MM.1S (cell line): ENCODE data around the gene PAK1.

Experiments
- DNase-seq: peaks from one replicate; pipeline ENCODE4 v3.0.0-alpha.2; 2015
- H2AFZ ChIP-seq: fragments of 300-600 bp; sonication (generic); 2 replicates; pipeline ENCODE4 v1.6.0; 2016; ENCODE audit warnings: antibody characterized with exemption, low read length
- H3F3A ChIP-seq: fragments of 300-600 bp; sonication (generic); 2 replicates; pipeline ENCODE4 v1.6.1; 2016; ENCODE audit warnings: mild to moderate bottlenecking, antibody characterized with exemption, low read length, moderate library complexity, mixed read lengths; ENCODE audit not compliant: insufficient read depth
- H3K27ac ChIP-seq: fragments of 300-600 bp; sonication (generic); 2 replicates; pipeline ENCODE4 v1.5.1; 2016; ENCODE audit warnings: mild to moderate bottlenecking, low read length
- H3K27me3 ChIP-seq: fragments of 300-600 bp; sonication (generic); replicated peaks from 2 replicates; pipeline ENCODE4 v1.6.0; 2016; ENCODE audit warnings: low read length; ENCODE audit not compliant: insufficient read depth
- H3K36me3 ChIP-seq: fragments of 300-600 bp; sonication (generic); replicated peaks from 2 replicates; pipeline ENCODE4 v1.6.1; 2016; ENCODE audit warnings: mild to moderate bottlenecking, low read length, mixed read lengths; ENCODE audit not compliant: insufficient read depth
- H3K4me1 ChIP-seq: fragments of 300-600 bp; sonication (generic); 2 replicates; pipeline ENCODE4 v1.6.1; 2016; ENCODE audit warnings: low read length, mixed read lengths
- H3K4me2 ChIP-seq: fragments of 300-600 bp; sonication (generic); 2 replicates; pipeline ENCODE4 v1.6.0; 2016; ENCODE audit warnings: low read depth, low read length
- H3K4me3 ChIP-seq: fragments of 300-600 bp; sonication (generic); 2 replicates; pipeline ENCODE4 v1.5.1; 2016; ENCODE audit warnings: low read length, mixed read lengths
- H3K79me2 ChIP-seq: fragments of 300-600 bp; sonication (generic); 2 replicates; pipeline ENCODE4 v1.6.1; 2016; ENCODE audit warnings: mixed run types, low read length, mixed read lengths
- H3K9ac ChIP-seq: fragments of 300-600 bp; sonication (generic); 2 replicates; pipeline ENCODE4 v1.6.1; 2016; ENCODE audit warnings: low read length, mixed read lengths
- H3K9me2 ChIP-seq: fragments of 300-600 bp; sonication (generic); replicated peaks from 2 replicates; pipeline ENCODE4 v1.6.1; 2016; ENCODE audit warnings: mild to moderate bottlenecking, low read length, mixed read lengths; ENCODE audit not compliant: insufficient read depth
- H3K9me3 ChIP-seq: fragments of 300-600 bp; sonication (generic); replicated peaks from 2 replicates; pipeline ENCODE4 v1.6.1; 2016; ENCODE audit warnings: mild to moderate bottlenecking, low read length, mixed read lengths; ENCODE audit not compliant: insufficient read depth
- H4K20me1 ChIP-seq: fragments of 300-600 bp; sonication (generic); 2 replicates; pipeline ENCODE4 v1.6.1; 2016; ENCODE audit warnings: mild to moderate bottlenecking, low read length, moderate library complexity, mixed read lengths; ENCODE audit not compliant: insufficient read depth
- EZH2 ChIP-seq: fragments of 300-600 bp; sonication (generic); optimal IDR thresholded peaks from 2 replicates; pipeline ENCODE3; 2017; ENCODE audit warnings: low read depth, mild to moderate bottlenecking, antibody characterized with exemption, low read length, mixed read lengths
- EZH2phosphoT487 ChIP-seq: fragments of 300-600 bp; sonication (generic); IDR thresholded peaks from 2 replicates; pipeline ENCODE4 v1.6.1; 2018; ENCODE audit warnings: antibody characterized with exemption, low read length
- TF ChIP-seq, protein P1 (sequence below): fragments of 300-600 bp; sonication (generic); IDR thresholded peaks from 2 replicates; pipeline ENCODE4 v1.5.1; 2016; ENCODE audit warnings: antibody characterized with exemption, low read length, mixed read lengths

Gene PAK1

DNA sequence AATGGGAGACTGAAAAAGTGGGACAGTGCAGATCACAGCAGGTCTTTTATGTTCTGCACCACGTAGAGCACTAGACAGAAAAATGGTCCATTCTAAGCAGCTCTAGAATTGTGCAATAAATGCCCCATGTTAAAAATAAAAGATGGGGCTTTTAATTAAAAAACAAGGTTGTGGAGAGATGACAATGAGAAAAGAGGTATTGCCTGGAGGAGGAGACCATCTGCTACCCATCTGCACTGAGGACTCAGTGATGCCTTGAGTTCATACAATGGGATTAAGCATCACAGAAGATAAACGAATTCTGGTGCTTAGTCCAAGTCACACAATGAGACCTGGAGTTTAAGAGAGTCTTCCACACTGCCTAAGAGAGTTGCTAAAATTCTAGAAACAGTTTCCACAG, 73.6 kb downstream of the PAK1 start:
- H3K27ac ChIP-seq: no peak overlapping the region
- TF ChIP-seq, protein P1, sequence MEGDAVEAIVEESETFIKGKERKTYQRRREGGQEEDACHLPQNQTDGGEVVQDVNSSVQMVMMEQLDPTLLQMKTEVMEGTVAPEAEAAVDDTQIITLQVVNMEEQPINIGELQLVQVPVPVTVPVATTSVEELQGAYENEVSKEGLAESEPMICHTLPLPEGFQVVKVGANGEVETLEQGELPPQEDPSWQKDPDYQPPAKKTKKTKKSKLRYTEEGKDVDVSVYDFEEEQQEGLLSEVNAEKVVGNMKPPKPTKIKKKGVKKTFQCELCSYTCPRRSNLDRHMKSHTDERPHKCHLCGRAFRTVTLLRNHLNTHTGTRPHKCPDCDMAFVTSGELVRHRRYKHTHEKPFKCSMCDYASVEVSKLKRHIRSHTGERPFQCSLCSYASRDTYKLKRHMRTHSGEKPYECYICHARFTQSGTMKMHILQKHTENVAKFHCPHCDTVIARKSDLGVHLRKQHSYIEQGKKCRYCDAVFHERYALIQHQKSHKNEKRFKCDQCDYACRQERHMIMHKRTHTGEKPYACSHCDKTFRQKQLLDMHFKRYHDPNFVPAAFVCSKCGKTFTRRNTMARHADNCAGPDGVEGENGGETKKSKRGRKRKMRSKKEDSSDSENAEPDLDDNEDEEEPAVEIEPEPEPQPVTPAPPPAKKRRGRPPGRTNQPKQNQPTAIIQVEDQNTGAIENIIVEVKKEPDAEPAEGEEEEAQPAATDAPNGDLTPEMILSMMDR: no peak
- TF ChIP-seq EZH2: no peak
- no peak for TF ChIP-seq EZH2phosphoT487
- H2AFZ ChIP-seq: no peak overlapping the region
- H3K79me2 ChIP-seq: peaks cover 71% of the 10 kb centered on the region
- DNase-seq: no peak
- no peak overlapping the region for H3K4me3 ChIP-seq
- 0 out of 2 replicates have a peak, but pooled peaks cover 3% of the 10 kb centered on the region for H3K4me1 ChIP-seq
- no peaks in the 10 kb centered on the region for H3K9me3 ChIP-seq
- H3F3A ChIP-seq: no peaks in the 10 kb centered on the region
- H3K4me2 ChIP-seq: no peak overlapping the region
- no peaks in the 10 kb centered on the region for H3K36me3 ChIP-seq
- H3K9ac ChIP-seq: no peak overlapping the region
- no peaks in the 10 kb centered on the region for H3K9me2 ChIP-seq
- no peaks in the 10 kb centered on the region for H3K27me3 ChIP-seq
- no peaks in the 10 kb centered on the region for H4K20me1 ChIP-seq

DNA sequence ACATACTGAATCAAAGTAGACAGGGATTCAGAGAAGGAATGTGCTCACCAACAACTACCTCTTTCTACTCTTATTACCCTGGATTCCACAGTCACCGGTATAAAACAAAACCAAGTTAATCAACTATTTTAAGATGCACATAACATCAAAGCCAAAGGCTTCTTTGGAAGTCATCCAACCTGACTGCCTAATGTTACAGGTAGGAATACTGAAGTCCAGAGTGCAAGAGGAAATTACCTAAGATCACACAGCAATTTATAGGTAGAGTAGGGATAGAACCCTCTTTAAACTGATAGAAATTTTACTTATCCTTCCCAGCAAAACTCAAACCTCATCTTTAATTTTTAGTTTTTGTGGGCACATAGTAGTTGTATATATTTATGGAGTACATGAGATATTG, 76.3 kb downstream of the PAK1 start:
- no peaks in the 10 kb centered on the region for H3K36me3 ChIP-seq
- no peaks in the 10 kb centered on the region for H3F3A ChIP-seq
- H2AFZ ChIP-seq: no peak overlapping the region
- no peaks in the 10 kb centered on the region for H3K27me3 ChIP-seq
- 0 out of 2 replicates have a peak, but pooled peaks cover 3% of the 10 kb centered on the region for H3K4me1 ChIP-seq
- H3K9me2 ChIP-seq: no peaks in the 10 kb centered on the region
- no peak overlapping the region for H3K9ac ChIP-seq
- no peak overlapping the region for H3K4me3 ChIP-seq
- H3K9me3 ChIP-seq: no peaks in the 10 kb centered on the region
- no peak overlapping the region for H3K4me2 ChIP-seq
- no peaks in the 10 kb centered on the region for H4K20me1 ChIP-seq
- TF ChIP-seq EZH2 (no peak), EZH2phosphoT487 (no peak)
- TF ChIP-seq, protein P1: no peak
- DNase-seq: no peak
- H3K79me2 ChIP-seq: peaks cover 66% of the 10 kb centered on the region
- no peak overlapping the region for H3K27ac ChIP-seq

DNA sequence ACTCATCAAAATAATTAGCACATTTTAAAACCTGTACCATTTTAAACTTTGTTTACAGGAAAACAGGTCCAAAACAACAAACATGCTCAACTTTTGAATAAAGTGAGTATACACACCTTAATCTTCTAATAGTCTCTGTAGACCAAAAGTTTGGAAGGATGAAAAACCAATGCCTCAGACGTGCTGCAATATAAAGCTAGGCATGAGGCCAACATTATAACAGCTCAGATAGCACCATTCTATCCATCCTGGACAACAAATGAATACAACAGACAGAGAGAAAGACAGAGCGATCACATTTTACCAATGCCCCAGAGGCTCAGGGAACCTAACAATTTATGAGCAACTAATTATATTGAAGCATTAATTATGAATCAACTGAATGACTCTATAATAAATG, 77.0 kb downstream of the PAK1 start:
- TF ChIP-seq EZH2phosphoT487 (no peak), EZH2 (no peak)
- TF ChIP-seq, protein P1: no peak
- no peaks in the 10 kb centered on the region for H3K36me3 ChIP-seq
- no peak overlapping the region for H3K9ac ChIP-seq
- no peak overlapping the region for H3K27ac ChIP-seq
- H3K9me2 ChIP-seq: no peaks in the 10 kb centered on the region
- H3F3A ChIP-seq: no peaks in the 10 kb centered on the region
- H4K20me1 ChIP-seq: no peaks in the 10 kb centered on the region
- no peaks in the 10 kb centered on the region for H3K9me3 ChIP-seq
- H3K4me1 ChIP-seq: 0 out of 2 replicates have a peak, but pooled peaks cover 3% of the 10 kb centered on the region
- H2AFZ ChIP-seq: no peak overlapping the region
- H3K79me2 ChIP-seq: peaks cover 58% of the 10 kb centered on the region
- no peak overlapping the region for H3K4me3 ChIP-seq
- no peak for DNase-seq
- no peak overlapping the region for H3K4me2 ChIP-seq
- no peaks in the 10 kb centered on the region for H3K27me3 ChIP-seq

DNA sequence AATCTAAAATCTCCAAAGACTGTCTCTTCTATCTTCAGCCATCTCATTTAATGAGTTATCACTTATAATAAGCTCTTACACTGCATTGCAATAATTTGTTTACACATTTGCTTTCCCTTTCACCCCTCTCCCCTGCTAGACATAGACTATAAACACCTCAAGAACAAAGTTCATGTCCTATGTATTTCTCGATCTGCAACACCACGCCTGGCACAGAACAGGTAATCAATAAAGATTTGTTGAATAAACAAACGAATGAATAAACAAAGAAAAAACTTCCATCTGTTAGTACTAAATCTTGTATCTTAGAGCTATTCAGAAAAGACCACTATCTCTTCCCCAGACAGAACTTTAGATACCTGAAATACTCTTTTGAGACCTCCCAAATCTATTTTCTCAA, 77.6 kb downstream of the PAK1 start:
- Histone ChIP-seq H3K4me3 (no peak overlapping the region), H3K36me3 (no peaks in the 10 kb centered on the region), H3K4me2 (no peak overlapping the region), H3K9me2 (no peaks in the 10 kb centered on the region), H3K9ac (no peak overlapping the region), H3K4me1 (no peaks in the 10 kb centered on the region), H2AFZ (no peak overlapping the region), H3K9me3 (no peaks in the 10 kb centered on the region), H3K27me3 (no peaks in the 10 kb centered on the region), H3F3A (no peaks in the 10 kb centered on the region), H3K79me2 (peaks cover 54% of the 10 kb centered on the region), H4K20me1 (no peaks in the 10 kb centered on the region), H3K27ac (no peak overlapping the region)
- DNase-seq: no peak
- TF ChIP-seq, protein P1: no peak
- no peak for TF ChIP-seq EZH2phosphoT487
- no peak for TF ChIP-seq EZH2
